Fibroblast of gingiva (primary cell): Measurements from ENCODE around the gene MACO1.
"Not testable (repeated sequence)": the region's sequence is repeated elsewhere in the genome, so short reads cannot be mapped to it uniquely, and the experiment has no call there.

Experiments used
- DNase-seq: peaks from one replicate; pipeline ENCODE4 v3.0.0-alpha.2; 2011; ENCODE audit warnings: low read depth

Gene MACO1

GRCh38 chr1:25423206-25423605 is 7.5 kb upstream of the MACO1 start:
- not testable (repeated sequence) for DNase-seq

GRCh38 chr1:25425098-25426085 is 5.3 kb upstream of the MACO1 start:
- DNase-seq, result peak; percentile 26

- DNase-seq, result no peak
Observed at GRCh38 chr1:25427696-25428095, 3.0 kb upstream of the MACO1 start.

- DNase-seq, result no peak
Observed at GRCh38 chr1:25428475-25429166, 2.1 kb upstream of the MACO1 start.

- DNase-seq, result no peak
Observed at GRCh38 chr1:25430967-25431881, 527 bp downstream of the MACO1 start.

GRCh38 chr1:25431955-25432719 is 1.4 kb downstream of the MACO1 start:
- peak; percentile 9 for DNase-seq

- DNase-seq, result no peak
Observed at GRCh38 chr1:25432749-25433388, 2.2 kb downstream of the MACO1 start.

GRCh38 chr1:25433389-25434186 is 2.9 kb downstream of the MACO1 start:
- no peak for DNase-seq

GRCh38 chr1:25435397-25436108 is 4.9 kb downstream of the MACO1 start:
- DNase-seq, result peak; percentile 47

GRCh38 chr1:25437672-25438071 is 7.0 kb downstream of the MACO1 start:
- DNase-seq, result no peak

GRCh38 chr1:25439287-25439686 is 8.6 kb downstream of the MACO1 start:
- no peak for DNase-seq

GRCh38 chr1:25442178-25442577 is 11.5 kb downstream of the MACO1 start:
- no peak for DNase-seq

- no peak for DNase-seq
Observed at GRCh38 chr1:25443030-25443699, 12.5 kb downstream of the MACO1 start.

GRCh38 chr1:25444604-25445003 is 13.9 kb downstream of the MACO1 start:
- DNase-seq, result not testable (repeated sequence)

- no peak for DNase-seq
Observed at GRCh38 chr1:25445993-25446538, 15.4 kb downstream of the MACO1 start.

- no peak for DNase-seq
Observed at GRCh38 chr1:25447547-25447946, 16.9 kb downstream of the MACO1 start.

- DNase-seq, result no peak
Observed at GRCh38 chr1:25450891-25451290, 20.2 kb downstream of the MACO1 start.

GRCh38 chr1:25451908-25452307 is 21.2 kb downstream of the MACO1 start:
- no peak for DNase-seq
